OCI-M1 (cell line): ENCODE measurements around the gene CRYL1.

Source experiments
- DNase-seq: peaks from one replicate; lab custom pipeline; 2025; lab: John Stamatoyannopoulos, UW

Gene CRYL1

DNA sequence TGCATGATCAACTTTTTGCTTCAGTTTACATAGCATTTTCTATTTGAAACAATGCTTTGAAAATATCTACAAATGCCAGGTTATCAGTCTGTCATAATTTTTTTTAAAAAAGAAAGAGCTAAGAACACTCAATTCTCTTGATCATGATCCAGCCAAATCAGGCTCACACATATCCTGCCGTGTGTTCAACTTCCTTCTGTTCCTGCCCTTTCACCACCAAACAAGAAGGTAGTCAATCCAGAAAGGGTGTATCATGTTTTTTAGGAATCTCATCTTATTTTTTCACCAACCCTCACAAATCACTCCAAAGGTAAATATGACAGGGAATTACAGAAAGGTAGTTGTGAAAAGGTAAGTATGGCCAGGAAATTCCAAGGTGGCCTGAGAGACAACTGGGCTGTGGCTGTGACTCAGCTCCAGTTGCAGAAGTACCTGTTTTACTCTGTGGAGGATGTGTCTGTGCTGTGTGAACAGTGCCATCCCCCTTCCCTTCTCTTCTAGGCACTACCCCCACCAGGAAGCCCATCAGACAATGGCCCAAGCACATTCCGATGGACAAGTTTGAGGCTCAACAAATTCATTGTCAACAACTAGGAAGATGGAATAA is 154.7 kb downstream of the CRYL1 start:
- no peak for DNase-seq

DNA sequence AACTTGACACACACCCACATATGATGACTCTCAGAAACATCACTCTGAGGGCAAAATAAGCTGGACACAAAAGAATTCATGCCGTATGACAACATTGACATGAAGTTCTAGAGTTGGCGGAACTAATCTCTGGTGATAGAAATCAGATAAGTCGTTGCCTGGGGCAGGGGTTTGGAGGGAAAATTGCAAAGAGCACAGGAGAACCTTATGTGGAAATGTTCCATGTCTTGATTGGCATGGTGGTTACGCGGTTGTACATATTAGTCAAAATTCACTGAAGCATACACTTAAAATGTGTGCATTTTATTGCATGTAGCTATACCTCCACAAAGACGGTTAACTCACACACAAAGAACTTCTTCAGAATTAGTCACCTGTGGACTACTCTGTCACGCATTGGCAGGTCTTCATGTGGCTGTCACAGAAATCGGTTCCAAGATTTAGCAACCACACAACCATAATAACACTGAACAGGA is 155.7 kb downstream of the CRYL1 start:
- DNase-seq: no peak

DNA sequence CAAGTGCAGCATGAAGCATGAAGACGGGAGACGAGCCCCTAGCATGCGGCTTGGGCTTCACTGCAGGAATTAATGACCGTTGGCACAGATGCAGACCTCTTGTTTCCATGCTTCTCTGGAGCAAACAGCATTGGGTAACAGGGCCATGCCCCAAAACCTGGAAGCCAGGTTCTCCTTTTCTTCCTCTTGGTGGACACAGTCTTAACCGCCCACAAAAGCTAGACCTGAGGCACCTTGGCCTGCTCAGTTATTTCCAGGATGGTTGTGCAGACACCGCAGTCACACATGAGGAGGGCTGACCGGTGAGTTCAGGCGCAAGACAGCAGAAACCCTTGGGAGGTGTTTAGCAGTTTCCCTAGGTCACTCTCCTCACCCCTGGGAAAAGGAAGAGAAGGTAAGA is 159.6 kb downstream of the CRYL1 start:
- no peak for DNase-seq

- no peak for DNase-seq
Measured at GRCh38 chr13:20363603-20364002, 162.1 kb downstream of the CRYL1 start.

DNA sequence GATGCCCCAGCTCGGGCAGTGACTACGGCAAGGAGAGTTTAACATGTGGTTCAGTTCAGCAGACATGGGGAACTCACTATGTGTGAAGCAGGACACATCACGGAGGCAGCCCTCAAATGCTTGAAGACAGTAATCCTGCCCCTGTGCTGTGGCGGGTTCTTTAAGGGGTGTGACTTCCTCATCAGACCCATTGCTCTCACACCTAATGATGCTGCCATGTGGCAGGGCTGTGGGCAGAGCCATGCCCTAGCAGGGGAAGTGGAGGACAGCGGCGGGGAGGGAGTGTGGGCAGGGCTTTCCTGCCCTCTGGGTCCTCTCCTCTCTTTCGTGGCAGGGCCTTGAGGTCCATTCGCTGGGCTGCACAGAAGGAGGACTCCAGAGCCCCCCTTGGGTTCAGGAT is 162.5 kb downstream of the CRYL1 start:
- DNase-seq: no peak

DNA sequence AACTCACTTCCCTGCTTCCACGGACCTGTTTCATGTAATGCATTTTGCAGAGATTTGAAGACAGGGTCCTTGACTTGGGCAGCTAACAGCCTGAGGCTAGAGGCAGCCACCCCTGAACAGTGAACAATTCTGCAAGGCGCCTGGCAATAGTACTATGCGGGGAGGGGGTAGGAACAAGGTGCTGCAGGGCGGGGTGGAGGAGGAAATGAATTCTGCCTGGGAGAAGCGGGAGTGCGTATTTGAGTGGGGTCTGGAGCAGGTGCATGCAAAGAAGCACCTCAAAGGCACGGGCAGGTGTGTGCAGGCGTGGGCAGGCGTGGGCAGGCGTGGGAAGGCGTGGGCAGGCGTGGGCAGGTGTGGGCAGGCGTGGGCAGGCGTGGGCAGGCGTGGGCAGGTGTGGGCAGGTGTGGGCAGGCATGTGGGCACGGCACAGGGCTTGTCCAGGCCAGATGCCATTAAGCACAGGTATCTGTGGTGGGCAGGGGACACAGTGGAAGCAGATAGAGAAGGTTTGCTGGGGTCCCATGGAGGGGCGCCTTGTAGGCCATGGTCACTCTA is 163.1 kb downstream of the CRYL1 start:
- DNase-seq: no peak

DNA sequence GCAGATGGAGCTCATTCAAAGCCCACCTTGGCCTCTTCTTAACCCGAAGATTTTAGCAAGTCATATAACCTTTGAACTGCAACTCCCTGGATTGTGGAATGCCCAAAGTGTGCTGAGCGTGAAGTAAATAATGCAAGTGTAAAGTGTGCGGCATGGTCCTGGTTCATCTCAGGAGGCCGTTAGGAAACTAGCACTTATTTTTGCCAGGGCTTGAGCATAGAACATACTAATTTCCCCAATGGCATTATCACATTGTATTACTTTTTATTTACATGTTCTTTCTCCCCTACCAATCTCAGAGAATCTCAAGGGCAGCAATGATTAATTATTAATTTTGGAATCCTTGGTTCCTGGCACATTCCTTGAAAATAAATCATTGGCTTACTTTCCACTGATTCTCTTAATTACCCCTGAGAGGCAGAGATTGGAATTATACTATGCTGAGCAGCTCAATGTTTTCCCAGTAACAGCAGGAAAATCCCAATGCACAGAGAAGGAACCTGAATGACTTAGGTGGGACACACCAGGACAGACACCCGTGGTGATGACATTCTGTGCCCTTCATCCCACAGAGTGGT is 164.7 kb downstream of the CRYL1 start:
- no peak for DNase-seq

- no peak for DNase-seq
Measured at GRCh38 chr13:20360041-20360491, 165.6 kb downstream of the CRYL1 start.

DNA sequence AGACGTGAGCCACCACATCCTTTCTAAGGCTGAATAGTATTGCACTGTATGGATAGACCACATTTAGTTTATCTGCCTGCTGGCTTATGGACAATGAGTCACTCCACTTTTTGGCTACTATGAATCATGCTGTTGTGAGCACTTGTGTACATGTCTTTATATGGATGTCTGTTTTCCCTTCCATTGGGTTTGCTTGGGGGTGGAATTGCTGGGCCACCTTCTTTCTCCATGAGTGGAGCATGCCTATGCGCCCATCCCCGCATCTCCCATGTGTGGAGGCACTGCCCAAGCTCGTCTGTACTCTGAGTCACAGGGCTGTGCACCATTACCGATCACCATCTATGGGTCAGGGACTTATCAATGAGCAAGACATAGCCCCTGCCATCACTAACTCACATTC is 166.3 kb downstream of the CRYL1 start:
- DNase-seq: peak; percentile 55

DNA sequence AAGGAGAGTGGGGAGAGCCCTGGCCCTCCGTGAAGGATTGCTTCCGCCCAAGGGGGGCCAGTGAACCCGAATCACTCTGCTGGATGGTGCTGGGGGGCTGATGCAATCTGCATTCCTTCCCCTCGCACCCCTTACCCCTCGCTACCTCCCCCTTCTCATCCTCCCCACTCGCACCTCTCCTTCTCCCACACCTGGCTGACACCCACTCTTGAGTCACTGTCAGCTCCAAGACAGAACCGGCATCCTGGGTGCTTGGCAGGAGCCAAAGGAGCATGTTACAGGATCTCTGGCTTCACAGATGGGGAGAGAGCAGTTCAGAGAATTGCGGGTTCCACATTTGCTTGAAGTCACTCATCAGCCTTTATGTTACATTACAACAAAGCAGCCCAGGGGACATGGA is 167.6 kb downstream of the CRYL1 start:
- no peak for DNase-seq

- no peak for DNase-seq
Measured at GRCh38 chr13:20356444-20356843, 169.2 kb downstream of the CRYL1 start.

DNA sequence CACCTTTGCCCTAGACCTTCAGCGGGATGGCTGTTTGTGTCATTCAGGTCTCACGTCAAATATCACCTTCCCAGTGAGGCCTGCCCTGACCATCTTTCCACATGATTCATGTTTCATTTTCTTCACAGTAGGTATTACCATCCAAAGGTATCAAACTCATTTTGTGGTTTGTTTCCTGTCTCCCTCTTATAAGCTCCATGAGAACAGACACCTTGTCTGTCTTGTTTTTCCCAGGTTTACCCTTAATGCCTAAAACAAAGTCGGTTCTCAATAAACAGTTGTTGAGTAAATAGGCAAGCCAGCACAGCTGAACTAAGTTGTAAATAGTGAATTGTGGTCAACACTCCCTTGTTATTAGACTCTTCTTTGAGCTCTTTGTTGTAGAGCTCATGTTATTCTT is 170.9 kb downstream of the CRYL1 start:
- DNase-seq: no peak

DNA sequence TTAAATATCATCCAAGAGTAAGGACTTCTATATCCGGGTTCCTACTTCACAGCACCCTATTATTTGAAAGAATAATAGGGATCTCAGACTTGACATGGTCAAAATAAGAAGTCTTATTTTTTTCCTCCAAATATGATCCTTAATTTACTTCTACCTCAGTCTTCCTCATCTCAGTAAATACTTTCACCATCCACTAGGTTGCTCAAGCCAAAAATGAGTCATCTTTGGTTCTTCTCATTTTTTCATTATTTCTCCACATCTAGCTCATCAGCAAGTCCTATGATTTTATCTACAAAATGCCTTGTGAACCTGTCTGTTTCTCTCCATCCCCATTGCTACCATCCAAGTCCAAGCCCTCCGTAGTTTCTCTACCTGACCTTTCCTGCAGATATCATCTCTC is 171.7 kb downstream of the CRYL1 start:
- peak; percentile 24 for DNase-seq
